OCI-LY1 (cell line): Measurements from ENCODE around the gene SPATA32.

Source experiments
- H2AFZ ChIP-seq: fragments of 200-600 bp; sonication (generic), shearing (Covaris generic); 2 replicates; pipeline ENCODE4 v1.6.0; 2014; ENCODE audit warnings: antibody characterized with exemption, mild to moderate bottlenecking, low read length
- H3F3A ChIP-seq: fragments of 200-600 bp; sonication (generic), shearing (Covaris generic); 2 replicates; pipeline ENCODE4 v1.6.0; 2014; ENCODE audit warnings: mild to moderate bottlenecking, antibody characterized with exemption, low read length, moderate library complexity; ENCODE audit not compliant: insufficient read depth
- H3K27ac ChIP-seq: fragments of 200-600 bp; sonication (generic); 2 replicates; pipeline ENCODE4 v1.5.1; 2014; ENCODE audit warnings: low read length, mixed run types, mild to moderate bottlenecking, low read depth; ENCODE audit not compliant: poor library complexity, severe bottlenecking
- H3K27me3 ChIP-seq: fragments of 200-600 bp; sonication (generic); 2 replicates; pipeline ENCODE4 v1.6.0; 2014; ENCODE audit warnings: antibody characterized with exemption, mild to moderate bottlenecking, low read length, moderate library complexity; ENCODE audit not compliant: insufficient read depth
- H3K36me3 ChIP-seq: fragments of 200-600 bp; sonication (generic); 2 replicates; pipeline ENCODE4 v1.6.1; 2014; ENCODE audit warnings: mild to moderate bottlenecking, antibody characterized with exemption, low read length, moderate library complexity, mixed read lengths; ENCODE audit not compliant: insufficient read depth
- H3K4me1 ChIP-seq: fragments of 200-600 bp; sonication (generic); 2 replicates; pipeline ENCODE4 v1.5.1; 2014; ENCODE audit warnings: mild to moderate bottlenecking, low read length, moderate library complexity; ENCODE audit not compliant: insufficient read depth, severe bottlenecking
- H3K4me2 ChIP-seq: fragments of 200-600 bp; sonication (generic), shearing (Covaris generic); 2 replicates; pipeline ENCODE4 v1.6.1; 2014; ENCODE audit warnings: low read length
- H3K4me3 ChIP-seq: fragments of 200-600 bp; sonication (generic); 2 replicates; pipeline ENCODE4 v1.5.1; 2014; ENCODE audit warnings: low read length, low read depth, mild to moderate bottlenecking, mixed read lengths; ENCODE audit not compliant: poor library complexity, severe bottlenecking
- H3K79me2 ChIP-seq: fragments of 200-600 bp; shearing (Covaris generic); 2 replicates; pipeline ENCODE4 v1.6.1; 2016; ENCODE audit warnings: mixed run types, low read length, mixed read lengths; ENCODE audit not compliant: insufficient read depth
- H3K9ac ChIP-seq: fragments of 200-600 bp; sonication (generic), shearing (Covaris generic); 2 replicates; pipeline ENCODE4 v1.6.1; 2014; ENCODE audit warnings: mild to moderate bottlenecking, low read length, mixed read lengths
- H3K9me2 ChIP-seq: fragments of 200-600 bp; sonication (generic), shearing (Covaris generic); 2 replicates; pipeline ENCODE4 v1.6.1; 2014; ENCODE audit warnings: low read depth, mild to moderate bottlenecking, low read length, mixed read lengths
- H3K9me3 ChIP-seq: fragments of 200-600 bp; shearing (Covaris generic); 2 replicates; pipeline ENCODE4 v1.6.1; 2014; ENCODE audit warnings: low read length, mixed read lengths
- H4K20me1 ChIP-seq: fragments of 200-600 bp; sonication (generic), shearing (Covaris generic); 2 replicates; pipeline ENCODE4 v1.6.0; 2016; ENCODE audit warnings: mild to moderate bottlenecking, low read length; ENCODE audit not compliant: insufficient read depth
- EZH2 ChIP-seq: fragments of 200-600 bp; sonication (generic), shearing (Covaris generic); IDR thresholded peaks from 2 replicates; pipeline ENCODE4 v1.8.0; 2017; ENCODE audit warnings: borderline replicate concordance, mixed run types, mild to moderate bottlenecking, antibody characterized with exemption, low read length, moderate library complexity, mixed read lengths
- TF ChIP-seq, protein P1 (sequence below): fragments of 200-600 bp; sonication (generic), shearing (Covaris generic); IDR thresholded peaks from 2 replicates; pipeline ENCODE4 v1.5.1; 2017; ENCODE audit warnings: mild to moderate bottlenecking, antibody characterized with exemption, low read length, moderate library complexity, mixed read lengths

The SPATA32 gene

DNA sequence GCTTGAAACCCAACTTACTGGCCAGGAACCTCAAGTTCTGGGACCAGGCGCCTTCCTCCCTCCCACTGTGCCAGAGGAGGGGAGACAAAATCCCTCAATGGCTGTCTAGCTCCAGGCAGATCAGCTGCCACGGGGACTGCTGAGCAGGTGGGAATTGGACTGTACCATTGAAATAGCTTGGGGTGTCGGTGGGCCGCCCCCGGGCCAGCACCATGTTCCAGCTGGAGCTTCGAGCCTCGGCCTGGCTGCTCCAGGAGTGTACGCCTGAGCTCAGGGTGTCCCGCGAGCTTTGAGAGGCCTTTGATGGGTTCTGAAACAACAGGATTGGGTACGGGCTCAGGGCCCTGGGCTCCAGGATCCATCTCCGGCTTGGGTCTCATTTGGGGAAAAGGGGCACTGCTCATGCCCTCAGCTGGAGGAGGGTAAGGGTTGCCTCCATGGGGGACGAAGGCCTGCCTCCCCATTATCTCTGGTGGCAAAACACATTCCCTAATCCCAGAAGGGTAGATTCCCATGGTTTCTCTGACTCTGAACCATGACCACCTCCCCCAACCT, 4.6 kb upstream of the SPATA32 start:
- Histone ChIP-seq H3K36me3 (peaks cover 32% of the 10 kb centered on the region), H3F3A (no peaks in the 10 kb centered on the region), H3K27ac (no peak overlapping the region), H3K9me2 (no peaks in the 10 kb centered on the region), H3K79me2 (no peaks in the 10 kb centered on the region), H3K27me3 (no peaks in the 10 kb centered on the region), H3K4me1 (peaks cover 14% of the 10 kb centered on the region), H3K4me3 (no peak overlapping the region), H2AFZ (no peak overlapping the region), H3K9ac (no peak overlapping the region), H4K20me1 (no peaks in the 10 kb centered on the region), H3K9me3 (no peaks in the 10 kb centered on the region), H3K4me2 (no peak overlapping the region)
- TF ChIP-seq EZH2: no peak
- TF ChIP-seq, protein P1, sequence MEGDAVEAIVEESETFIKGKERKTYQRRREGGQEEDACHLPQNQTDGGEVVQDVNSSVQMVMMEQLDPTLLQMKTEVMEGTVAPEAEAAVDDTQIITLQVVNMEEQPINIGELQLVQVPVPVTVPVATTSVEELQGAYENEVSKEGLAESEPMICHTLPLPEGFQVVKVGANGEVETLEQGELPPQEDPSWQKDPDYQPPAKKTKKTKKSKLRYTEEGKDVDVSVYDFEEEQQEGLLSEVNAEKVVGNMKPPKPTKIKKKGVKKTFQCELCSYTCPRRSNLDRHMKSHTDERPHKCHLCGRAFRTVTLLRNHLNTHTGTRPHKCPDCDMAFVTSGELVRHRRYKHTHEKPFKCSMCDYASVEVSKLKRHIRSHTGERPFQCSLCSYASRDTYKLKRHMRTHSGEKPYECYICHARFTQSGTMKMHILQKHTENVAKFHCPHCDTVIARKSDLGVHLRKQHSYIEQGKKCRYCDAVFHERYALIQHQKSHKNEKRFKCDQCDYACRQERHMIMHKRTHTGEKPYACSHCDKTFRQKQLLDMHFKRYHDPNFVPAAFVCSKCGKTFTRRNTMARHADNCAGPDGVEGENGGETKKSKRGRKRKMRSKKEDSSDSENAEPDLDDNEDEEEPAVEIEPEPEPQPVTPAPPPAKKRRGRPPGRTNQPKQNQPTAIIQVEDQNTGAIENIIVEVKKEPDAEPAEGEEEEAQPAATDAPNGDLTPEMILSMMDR: no peak

DNA sequence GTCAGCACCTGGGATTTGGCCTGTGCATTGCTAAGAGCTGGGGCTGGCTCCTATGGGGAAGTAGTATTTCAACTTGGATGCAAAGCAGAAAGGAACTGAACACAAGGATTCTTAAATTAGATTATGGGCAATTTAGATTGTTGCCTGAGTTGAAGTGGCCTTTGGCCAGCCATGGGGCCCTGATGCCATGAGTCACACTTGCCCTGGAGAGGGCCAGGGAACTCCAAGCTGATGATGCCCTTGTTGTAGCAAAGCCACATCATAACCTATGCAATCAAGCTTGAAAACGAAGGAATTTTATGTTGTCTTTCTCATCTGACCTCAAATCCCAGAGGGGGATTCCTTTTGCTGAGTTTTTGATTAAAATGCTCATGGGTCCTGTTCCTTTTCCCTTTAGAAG, 3.9 kb upstream of the SPATA32 start:
- H3K9ac ChIP-seq: no peak overlapping the region
- H2AFZ ChIP-seq: no peak overlapping the region
- H3K9me2 ChIP-seq: no peaks in the 10 kb centered on the region
- no peaks in the 10 kb centered on the region for H4K20me1 ChIP-seq
- H3K4me2 ChIP-seq: no peak overlapping the region
- H3K27ac ChIP-seq: no peak overlapping the region
- H3K27me3 ChIP-seq: no peaks in the 10 kb centered on the region
- TF ChIP-seq, protein P1: no peak
- TF ChIP-seq EZH2: no peak
- no peaks in the 10 kb centered on the region for H3K79me2 ChIP-seq
- no peaks in the 10 kb centered on the region for H3K9me3 ChIP-seq
- peaks cover 17% of the 10 kb centered on the region for H3K4me1 ChIP-seq
- H3F3A ChIP-seq: no peaks in the 10 kb centered on the region
- H3K4me3 ChIP-seq: no peak overlapping the region
- peaks cover 32% of the 10 kb centered on the region for H3K36me3 ChIP-seq

DNA sequence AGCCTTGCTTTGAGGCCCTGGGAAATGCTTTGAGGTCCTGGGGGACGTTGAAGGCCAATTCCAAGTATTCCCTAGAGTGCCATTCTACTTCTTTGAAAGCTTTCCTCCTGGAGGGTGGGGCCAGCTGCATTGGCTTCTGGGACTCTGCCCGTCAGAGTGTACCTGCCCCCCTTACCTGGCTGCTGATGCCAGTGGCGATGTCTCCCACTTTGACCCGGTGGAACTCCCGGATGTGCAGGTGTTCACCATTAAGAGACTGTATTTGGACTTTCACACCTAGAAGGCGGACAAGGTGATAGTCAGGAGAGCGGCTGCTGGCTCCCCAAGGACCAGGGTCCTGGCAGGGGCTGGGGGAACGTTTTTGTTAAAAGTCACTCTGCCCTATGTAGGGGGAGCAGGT, 3.1 kb upstream of the SPATA32 start:
- Histone ChIP-seq H3K9ac (no peak overlapping the region), H3K9me3 (no peaks in the 10 kb centered on the region), H2AFZ (no peak overlapping the region), H3K79me2 (no peaks in the 10 kb centered on the region), H4K20me1 (no peaks in the 10 kb centered on the region), H3K27ac (no peak overlapping the region), H3K4me1 (peaks cover 17% of the 10 kb centered on the region), H3K9me2 (no peaks in the 10 kb centered on the region), H3K27me3 (no peaks in the 10 kb centered on the region), H3K4me3 (no peak overlapping the region), H3K4me2 (no peak overlapping the region), H3F3A (no peaks in the 10 kb centered on the region), H3K36me3 (peaks cover 26% of the 10 kb centered on the region)
- no peak for TF ChIP-seq EZH2
- TF ChIP-seq, protein P1: no peak
